WERI-Rb-1 (cell line): ENCODE data around the gene SH3RF3.
A peak's percentile ranks its signal among the peaks of the same experiment; 100 is the strongest.

ENCODE experiments used
- DNase-seq: peaks from one replicate; pipeline ENCODE4 v3.0.0-alpha.2; 2020
- H3K27ac ChIP-seq: fragments of 250-450 bp; sonication (Bioruptor Pico); 2 replicates; pipeline ENCODE4 v1.5.1; 2020; ENCODE audit warnings: mild to moderate bottlenecking, moderate library complexity
- H3K27me3 ChIP-seq: fragments of 250-450 bp; sonication (Bioruptor Pico); 2 replicates; pipeline ENCODE4 v1.5.1; 2021; ENCODE audit warnings: mild to moderate bottlenecking, low read depth, moderate library complexity; ENCODE audit not compliant: insufficient read depth, severe bottlenecking
- H3K36me3 ChIP-seq: fragments of 250-450 bp; sonication (Bioruptor Pico); 2 replicates; pipeline ENCODE4 v1.5.1; 2020; ENCODE audit warnings: mild to moderate bottlenecking, moderate library complexity
- H3K4me3 ChIP-seq: 2 replicates; pipeline ENCODE4 v1.5.1; 2011; ENCODE audit warnings: low read depth, mild to moderate bottlenecking, control low read depth, low read length
- H3K9me3 ChIP-seq: fragments of 250-450 bp; sonication (Bioruptor Pico); 2 replicates; pipeline ENCODE4 v1.5.1; 2021; ENCODE audit warnings: mild to moderate bottlenecking, moderate library complexity; ENCODE audit not compliant: severe bottlenecking
- CTCF ChIP-seq: IDR thresholded peaks from 2 replicates; pipeline ENCODE4 v1.5.1; 2011; ENCODE audit warnings: low read depth, mild to moderate bottlenecking, control low read depth, inconsistent platforms, low read length

The SH3RF3 gene

DNA sequence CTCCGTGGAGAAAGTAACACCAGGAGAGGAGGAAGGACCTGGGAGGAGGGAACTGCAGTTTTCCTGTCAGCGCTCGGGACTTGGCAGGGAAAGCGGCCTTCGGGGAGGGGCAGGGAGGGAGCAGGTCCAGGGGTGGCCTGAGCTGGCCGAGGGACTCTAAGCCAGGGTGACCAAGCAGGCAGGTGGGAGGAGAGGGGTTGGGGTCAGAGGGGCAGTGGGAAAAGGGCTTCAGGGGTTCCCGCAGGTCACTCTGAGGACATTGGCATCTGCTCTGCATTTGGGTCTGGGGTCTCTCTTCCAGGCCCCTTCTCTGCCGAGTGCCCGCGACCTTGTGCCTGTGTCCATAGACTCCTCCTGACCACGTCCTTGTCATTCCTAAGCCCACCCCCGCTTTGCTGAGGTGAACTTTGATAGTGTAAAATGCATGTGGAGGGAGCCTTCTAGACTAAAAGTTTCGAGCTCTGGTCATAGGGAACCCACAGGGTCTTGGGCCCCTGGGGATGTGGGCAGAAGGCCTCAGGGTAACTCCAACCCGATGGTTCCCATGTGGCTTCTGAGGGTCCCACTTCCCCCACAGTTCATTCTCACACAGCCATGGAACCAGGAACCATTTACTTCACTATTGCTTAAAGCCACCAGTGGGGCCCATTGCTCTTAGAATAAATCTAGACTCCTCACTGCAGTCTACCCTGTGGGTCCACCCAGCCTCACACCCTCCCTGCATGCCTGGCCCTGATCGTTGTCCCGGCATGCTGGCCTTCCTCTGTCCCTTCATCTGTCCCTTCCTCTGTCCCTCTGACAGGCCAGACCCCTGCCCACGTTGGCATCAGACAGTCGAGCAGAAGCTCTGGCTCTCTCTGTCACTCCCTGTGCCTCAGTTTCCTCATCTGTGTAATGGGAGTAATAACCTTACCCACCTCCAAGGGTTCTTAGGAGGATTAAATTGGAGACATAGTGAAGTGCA lies 255.6 kb downstream of the SH3RF3 start:
- no peak overlapping the region for H3K27ac ChIP-seq
- no peak for TF ChIP-seq CTCF
- no peaks in the 10 kb centered on the region for H3K9me3 ChIP-seq
- H3K4me3 ChIP-seq = no peak overlapping the region
- H3K36me3 ChIP-seq = no peaks in the 10 kb centered on the region
- no peaks in the 10 kb centered on the region for H3K27me3 ChIP-seq
- DNase-seq = no peak

DNA sequence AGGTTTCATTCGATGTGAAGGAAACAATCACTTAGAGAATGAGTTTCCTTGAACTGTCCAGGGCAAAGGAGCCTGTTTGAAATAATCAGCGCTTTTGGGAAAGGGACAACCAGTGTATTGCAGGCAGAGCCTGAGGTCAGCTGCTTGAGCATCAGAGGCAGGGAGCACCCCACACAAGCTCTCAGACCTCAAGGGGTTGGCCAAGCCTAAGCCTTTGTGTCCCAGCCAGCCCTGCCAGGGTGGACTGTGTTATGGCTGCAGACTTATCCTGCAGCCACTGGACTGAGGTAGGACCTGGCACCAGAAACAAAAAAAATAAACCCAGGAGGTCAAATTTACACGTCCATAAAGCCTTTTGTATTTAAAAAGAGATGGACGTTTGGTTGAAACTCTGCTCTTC lies 256.5 kb downstream of the SH3RF3 start:
- Histone ChIP-seq H3K9me3 (no peaks in the 10 kb centered on the region), H3K36me3 (no peaks in the 10 kb centered on the region), H3K4me3 (no peak overlapping the region), H3K27me3 (no peaks in the 10 kb centered on the region), H3K27ac (no peak overlapping the region)
- no peak for DNase-seq
- no peak for TF ChIP-seq CTCF

DNA sequence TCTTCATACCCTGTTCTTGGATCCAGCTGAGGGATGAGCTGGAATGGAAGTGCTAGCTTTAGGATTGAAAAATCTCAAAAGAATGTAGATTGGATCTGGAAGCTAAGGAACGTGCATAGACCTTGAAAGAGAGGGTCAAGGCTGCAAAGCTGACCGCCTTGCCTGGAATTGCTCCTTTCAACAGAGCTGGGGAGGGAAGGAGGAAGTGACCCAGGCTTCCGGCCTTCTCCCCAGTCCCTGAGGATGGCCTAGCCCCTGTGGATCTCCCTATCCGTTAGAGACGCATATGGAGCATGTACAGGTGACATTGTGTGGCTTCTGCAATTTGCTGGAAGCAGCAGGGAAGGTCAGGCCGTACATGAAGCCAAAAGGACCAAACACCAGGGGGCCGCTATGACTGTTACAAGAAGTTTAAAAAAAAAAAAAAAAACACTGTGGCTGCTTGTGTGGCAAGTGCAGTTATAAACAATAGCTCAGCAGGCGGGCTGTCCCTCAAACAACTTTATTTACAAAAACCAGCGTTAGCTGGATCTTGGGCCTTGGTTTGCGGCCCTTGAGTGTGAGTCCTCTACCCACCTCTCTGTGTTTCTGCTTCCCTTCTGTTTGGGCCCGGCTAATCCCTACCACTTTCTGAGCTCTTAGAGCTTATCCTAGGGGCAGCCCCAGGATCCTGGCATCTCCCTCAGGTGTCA lies 257.1 kb downstream of the SH3RF3 start:
- 0 out of 2 replicates have a peak, but pooled peaks have one; percentile 6 for TF ChIP-seq CTCF
- Histone ChIP-seq H3K36me3 (no peaks in the 10 kb centered on the region), H3K27me3 (no peaks in the 10 kb centered on the region), H3K4me3 (no peak overlapping the region), H3K9me3 (no peaks in the 10 kb centered on the region), H3K27ac (no peak overlapping the region)
- peak; percentile 55 for DNase-seq

DNA sequence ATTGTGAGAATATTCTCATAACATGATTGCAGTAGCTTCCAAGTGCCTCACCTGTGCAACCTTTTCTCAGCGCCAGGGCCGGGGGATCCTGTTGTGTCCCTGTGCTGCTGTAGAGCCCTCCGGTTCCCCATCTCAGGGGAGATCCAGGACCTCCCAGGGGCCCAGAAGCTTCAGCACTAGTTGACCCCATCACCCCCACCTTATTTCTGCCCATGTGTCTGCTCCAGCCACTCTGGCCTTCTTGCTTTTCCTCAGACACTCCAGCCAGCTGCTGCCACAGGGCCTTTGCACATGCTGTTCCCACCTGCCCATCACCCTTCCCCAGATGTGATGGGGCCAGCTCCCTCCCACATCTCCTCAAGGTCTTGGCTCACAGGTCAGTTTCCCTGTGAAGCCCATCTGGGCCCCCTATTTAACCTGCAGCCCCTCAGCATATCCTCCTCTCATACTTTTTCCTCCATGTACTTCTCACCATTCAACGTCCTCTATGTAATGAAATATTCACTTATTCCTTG lies 258.3 kb downstream of the SH3RF3 start:
- DNase-seq = no peak
- no peak for TF ChIP-seq CTCF

GRCh38 chr2:109387778-109388469 lies 258.9 kb downstream of the SH3RF3 start:
- H3K4me3 ChIP-seq = no peak overlapping the region
- DNase-seq = no peak
- H3K27me3 ChIP-seq = no peaks in the 10 kb centered on the region
- H3K9me3 ChIP-seq = no peaks in the 10 kb centered on the region
- no peak overlapping the region for H3K27ac ChIP-seq
- no peaks in the 10 kb centered on the region for H3K36me3 ChIP-seq
- TF ChIP-seq CTCF = no peak

More for the DNA sequence above, 258.3 kb downstream of the SH3RF3 start:
- no peak overlapping the region for H3K27ac ChIP-seq
- no peaks in the 10 kb centered on the region for H3K36me3 ChIP-seq
- H3K4me3 ChIP-seq = no peak overlapping the region
- no peaks in the 10 kb centered on the region for H3K27me3 ChIP-seq
- H3K9me3 ChIP-seq = no peaks in the 10 kb centered on the region
